ENCODE results near the gene KLHDC4. TPM values are rescaled to one million over a fixed set of nuclear protein-coding genes. Genes with fewer than 3 reads are reported as not detected.
A peak's percentile ranks its signal among the peaks of the same experiment; 100 is the strongest.

The KLHDC4 gene
- total RNA-seq, 6 experiments from 2014 or later, result 18.4 to 23.7 (median 21.7) TPM

DNA sequence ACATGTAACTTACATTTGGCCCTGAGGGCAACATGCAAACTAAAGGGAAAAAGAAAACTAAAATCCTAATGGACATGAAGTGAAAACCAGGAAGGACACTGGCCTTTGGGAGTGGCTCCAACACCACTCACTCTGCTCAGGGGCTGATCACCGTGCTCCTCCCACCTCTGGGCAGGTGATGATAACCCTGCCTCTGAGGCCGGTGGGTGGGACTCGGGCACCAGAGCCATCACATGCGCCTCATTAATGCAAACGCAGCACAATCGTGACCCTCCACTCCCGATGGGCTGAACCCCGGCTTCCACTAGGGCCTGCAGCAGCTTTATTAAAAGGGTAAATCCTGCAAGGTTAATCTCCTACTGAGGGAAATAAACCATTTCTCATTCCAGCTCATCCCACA, 4.7 kb downstream of the KLHDC4 start:
- no peak overlapping the region for H3K27ac Mint-ChIP-seq
- no peak for DNase-seq
- peaks cover 12% of the 10 kb centered on the region for H3K36me3 Mint-ChIP-seq (ENCODE audit: low read depth)
- peaks cover 28% of the 10 kb centered on the region for H3K4me1 Mint-ChIP-seq (ENCODE audit: low read depth)
- H3K27me3 Mint-ChIP-seq (ENCODE audit: insufficient read depth), result peaks cover 5% of the 10 kb centered on the region
- no peaks in the 10 kb centered on the region for H3K9me3 Mint-ChIP-seq
- H3K4me3 Mint-ChIP-seq, result no peak overlapping the region
- TF ChIP-seq, protein P1, sequence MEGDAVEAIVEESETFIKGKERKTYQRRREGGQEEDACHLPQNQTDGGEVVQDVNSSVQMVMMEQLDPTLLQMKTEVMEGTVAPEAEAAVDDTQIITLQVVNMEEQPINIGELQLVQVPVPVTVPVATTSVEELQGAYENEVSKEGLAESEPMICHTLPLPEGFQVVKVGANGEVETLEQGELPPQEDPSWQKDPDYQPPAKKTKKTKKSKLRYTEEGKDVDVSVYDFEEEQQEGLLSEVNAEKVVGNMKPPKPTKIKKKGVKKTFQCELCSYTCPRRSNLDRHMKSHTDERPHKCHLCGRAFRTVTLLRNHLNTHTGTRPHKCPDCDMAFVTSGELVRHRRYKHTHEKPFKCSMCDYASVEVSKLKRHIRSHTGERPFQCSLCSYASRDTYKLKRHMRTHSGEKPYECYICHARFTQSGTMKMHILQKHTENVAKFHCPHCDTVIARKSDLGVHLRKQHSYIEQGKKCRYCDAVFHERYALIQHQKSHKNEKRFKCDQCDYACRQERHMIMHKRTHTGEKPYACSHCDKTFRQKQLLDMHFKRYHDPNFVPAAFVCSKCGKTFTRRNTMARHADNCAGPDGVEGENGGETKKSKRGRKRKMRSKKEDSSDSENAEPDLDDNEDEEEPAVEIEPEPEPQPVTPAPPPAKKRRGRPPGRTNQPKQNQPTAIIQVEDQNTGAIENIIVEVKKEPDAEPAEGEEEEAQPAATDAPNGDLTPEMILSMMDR (IDR thresholded peaks at IDR 0.05), result no peak

DNA sequence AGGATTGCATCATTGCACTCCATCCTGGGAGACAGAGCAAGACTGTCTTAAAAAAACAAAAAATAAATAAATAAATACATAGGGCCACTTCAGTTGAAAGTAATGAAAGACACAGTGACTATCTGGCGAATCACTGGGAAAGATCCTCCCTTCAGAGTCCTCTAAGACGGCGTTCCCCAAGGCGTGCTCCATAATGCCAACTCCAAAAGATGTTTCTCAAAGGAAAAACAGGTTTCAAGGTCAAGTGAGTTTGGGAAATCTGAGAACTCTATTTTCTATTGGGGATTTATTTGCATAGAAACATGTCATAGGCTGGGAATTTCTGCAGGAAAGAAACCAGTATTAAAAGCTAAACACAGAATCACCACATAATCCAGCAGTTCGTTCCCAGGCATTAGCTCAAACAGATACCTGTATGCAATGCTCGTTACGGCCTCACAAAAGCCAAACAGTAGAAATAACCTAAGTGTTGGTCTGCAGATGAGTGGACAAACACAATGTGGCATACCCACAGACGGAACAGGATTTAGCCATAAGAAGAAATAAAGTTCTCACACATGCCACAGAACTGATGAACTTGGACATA, 7.9 kb downstream of the KLHDC4 start:
- Mint-ChIP-seq H3K9me3 (no peaks in the 10 kb centered on the region), H3K27me3 (ENCODE audit: insufficient read depth) (peaks cover 1% of the 10 kb centered on the region; the same call in 1 of the 2 replicates), H3K4me1 (ENCODE audit: low read depth) (peaks cover 10% of the 10 kb centered on the region), H3K27ac (peak overlapping the region; percentile 30; the same call in 1 of the 2 replicates), H3K36me3 (ENCODE audit: low read depth) (peaks cover 17% of the 10 kb centered on the region), H3K4me3 (no peak overlapping the region)
- TF ChIP-seq, protein P1 (IDR thresholded peaks at IDR 0.05), result no peak
- peak; percentile 27 for DNase-seq

DNA sequence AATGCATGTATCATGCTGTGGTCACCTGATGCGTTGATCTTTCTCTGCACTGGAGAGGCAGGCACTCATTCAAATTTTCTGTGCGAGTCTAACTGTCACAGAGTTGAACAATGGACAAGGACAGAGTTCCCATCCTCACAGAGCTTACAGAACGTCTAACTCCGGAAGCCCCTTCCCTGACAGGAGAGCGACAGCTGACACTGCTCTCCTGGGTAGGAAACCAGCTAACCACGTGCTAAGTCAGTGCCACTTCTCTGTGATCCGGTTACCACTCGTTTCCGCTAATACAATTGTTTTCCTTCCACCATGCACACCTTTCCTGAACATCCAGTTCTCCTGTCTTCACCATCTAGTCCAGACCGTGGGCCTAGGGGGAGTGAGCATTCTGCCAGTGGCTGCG, 11.3 kb downstream of the KLHDC4 start:
- H3K27me3 Mint-ChIP-seq (ENCODE audit: insufficient read depth), result peaks cover 1% of the 10 kb centered on the region; the same call in 1 of the 2 replicates
- TF ChIP-seq, protein P1 (IDR thresholded peaks at IDR 0.05), result no peak
- H3K4me1 Mint-ChIP-seq (ENCODE audit: low read depth), result peaks cover 10% of the 10 kb centered on the region
- H3K27ac Mint-ChIP-seq, result no peak overlapping the region
- DNase-seq, result no peak
- no peak overlapping the region for H3K4me3 Mint-ChIP-seq
- H3K9me3 Mint-ChIP-seq, result no peaks in the 10 kb centered on the region
- H3K36me3 Mint-ChIP-seq (ENCODE audit: low read depth), result peaks cover 24% of the 10 kb centered on the region

DNA sequence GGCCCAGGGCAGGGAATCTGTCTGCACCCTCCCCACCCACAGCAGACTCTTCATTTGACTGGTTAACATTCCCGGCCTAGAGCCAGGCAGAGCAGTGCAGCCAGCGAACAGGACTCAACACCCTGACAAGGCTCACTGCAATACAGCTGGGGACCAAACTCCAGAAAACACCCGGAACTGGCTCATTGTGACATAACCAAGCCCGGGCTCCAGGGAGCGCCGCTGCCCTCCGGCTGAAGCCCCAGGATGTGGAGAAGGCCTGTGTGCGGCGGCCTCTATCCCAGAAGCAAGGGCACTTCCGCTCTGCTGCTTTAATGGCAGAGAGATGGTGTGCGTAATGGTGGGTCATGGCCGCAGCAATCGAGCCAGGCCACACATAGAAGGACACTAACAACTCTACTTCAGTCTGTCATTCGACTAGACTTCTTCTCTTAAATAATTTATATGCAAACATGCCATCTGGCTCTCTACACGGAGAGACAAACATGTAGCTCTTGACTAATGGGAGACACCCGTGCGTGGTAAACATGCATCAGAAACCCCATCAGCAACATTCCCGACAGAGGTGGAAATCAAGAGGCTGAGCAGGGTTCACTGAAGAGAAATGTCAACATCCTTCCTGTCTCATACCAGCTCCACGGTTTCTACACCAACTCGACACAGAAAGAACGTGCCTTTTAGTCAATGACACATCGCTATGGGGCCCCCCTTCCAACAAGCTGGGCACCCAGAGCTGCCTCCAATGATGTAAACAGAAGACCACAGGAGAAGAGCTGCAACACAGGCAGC, 18.0 kb downstream of the KLHDC4 start:
- Mint-ChIP-seq H3K27ac (no peak overlapping the region), H3K4me3 (no peak overlapping the region), H3K4me1 (ENCODE audit: low read depth) (no peaks in the 10 kb centered on the region), H3K9me3 (no peaks in the 10 kb centered on the region), H3K36me3 (ENCODE audit: low read depth) (peaks cover 35% of the 10 kb centered on the region), H3K27me3 (ENCODE audit: insufficient read depth) (no peaks in the 10 kb centered on the region; the same call in 1 of the 2 replicates)
- DNase-seq, result no peak
- TF ChIP-seq, protein P1 (IDR thresholded peaks at IDR 0.05), result no peak

DNA sequence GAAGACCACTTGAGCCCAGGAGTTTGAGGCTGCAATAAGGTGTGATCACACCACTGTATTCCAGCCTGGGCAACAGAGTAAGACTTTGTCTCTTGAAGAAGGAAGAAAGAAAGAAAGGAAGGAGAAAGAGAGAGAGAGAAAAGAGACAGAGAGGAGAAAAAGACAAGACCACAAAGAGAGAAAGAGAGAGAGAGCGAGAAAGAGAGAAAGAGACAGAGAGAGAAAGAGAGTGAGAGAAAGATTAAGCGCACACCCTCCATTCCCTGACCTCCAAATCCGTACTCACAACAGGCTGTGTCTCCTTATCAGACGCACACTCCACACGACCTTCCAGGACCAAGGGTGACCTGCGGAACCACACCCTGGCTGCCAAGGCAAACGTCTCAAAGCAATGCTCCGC, 19.6 kb downstream of the KLHDC4 start:
- Mint-ChIP-seq H3K27ac (no peak overlapping the region), H3K4me3 (no peak overlapping the region), H3K4me1 (ENCODE audit: low read depth) (no peaks in the 10 kb centered on the region), H3K36me3 (ENCODE audit: low read depth) (peaks cover 29% of the 10 kb centered on the region), H3K27me3 (ENCODE audit: insufficient read depth) (no peaks in the 10 kb centered on the region; the same call in 1 of the 2 replicates), H3K9me3 (no peaks in the 10 kb centered on the region)
- TF ChIP-seq, protein P1 (IDR thresholded peaks at IDR 0.05), result no peak
- DNase-seq, result no peak

All from HFFc6 (cell line).